Measurements from ENCODE around the gene FIGNL2.

DNA sequence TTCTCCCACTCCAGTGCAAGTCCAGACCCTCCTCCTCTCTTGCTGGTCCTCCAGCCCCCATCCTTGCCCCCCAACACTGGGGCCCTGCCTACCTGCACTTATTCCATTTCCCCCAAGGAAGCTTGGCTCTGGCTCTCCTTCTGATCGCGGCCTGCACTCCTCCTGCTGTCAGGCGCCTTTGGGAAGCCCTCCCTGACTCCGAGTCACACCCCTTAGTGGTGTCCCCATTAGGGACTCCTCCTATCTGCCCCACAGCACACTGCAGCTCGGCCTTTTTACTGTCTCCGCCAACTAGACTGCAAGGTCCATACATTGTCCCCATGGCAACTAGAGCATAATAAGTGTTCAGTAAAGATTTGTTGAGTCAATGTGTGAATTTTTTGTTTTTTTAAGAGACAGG, 32.9 kb downstream of the FIGNL2 start:
- TF ChIP-seq POLR2A (IDR thresholded peaks at IDR 0.05) (no peak), EP300 (IDR thresholded peaks at IDR 0.05) (no peak), POLR2AphosphoS5 (IDR thresholded peaks at IDR 0.05) (no peak)
- TF ChIP-seq, protein P1, sequence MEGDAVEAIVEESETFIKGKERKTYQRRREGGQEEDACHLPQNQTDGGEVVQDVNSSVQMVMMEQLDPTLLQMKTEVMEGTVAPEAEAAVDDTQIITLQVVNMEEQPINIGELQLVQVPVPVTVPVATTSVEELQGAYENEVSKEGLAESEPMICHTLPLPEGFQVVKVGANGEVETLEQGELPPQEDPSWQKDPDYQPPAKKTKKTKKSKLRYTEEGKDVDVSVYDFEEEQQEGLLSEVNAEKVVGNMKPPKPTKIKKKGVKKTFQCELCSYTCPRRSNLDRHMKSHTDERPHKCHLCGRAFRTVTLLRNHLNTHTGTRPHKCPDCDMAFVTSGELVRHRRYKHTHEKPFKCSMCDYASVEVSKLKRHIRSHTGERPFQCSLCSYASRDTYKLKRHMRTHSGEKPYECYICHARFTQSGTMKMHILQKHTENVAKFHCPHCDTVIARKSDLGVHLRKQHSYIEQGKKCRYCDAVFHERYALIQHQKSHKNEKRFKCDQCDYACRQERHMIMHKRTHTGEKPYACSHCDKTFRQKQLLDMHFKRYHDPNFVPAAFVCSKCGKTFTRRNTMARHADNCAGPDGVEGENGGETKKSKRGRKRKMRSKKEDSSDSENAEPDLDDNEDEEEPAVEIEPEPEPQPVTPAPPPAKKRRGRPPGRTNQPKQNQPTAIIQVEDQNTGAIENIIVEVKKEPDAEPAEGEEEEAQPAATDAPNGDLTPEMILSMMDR (IDR thresholded peaks at IDR 0.05) = no peak

All from upper lobe of left lung (tissue), 4 donors.